IPS-20b (cell line): ENCODE measurements around the gene NFIL3.
"Not testable (repeated sequence)": the region's sequence is repeated elsewhere in the genome, so short reads cannot be mapped to it uniquely, and the experiment has no call there.

Experiments
- H3K27ac ChIP-seq: one replicate; pipeline ENCODE4 v1.5.1; 2013; ENCODE audit warnings: low read length
- H3K27me3 ChIP-seq: 2 replicates; pipeline ENCODE4 v1.6.1; 2013; ENCODE audit warnings: mild to moderate bottlenecking, low read length, inconsistent platforms; ENCODE audit not compliant: insufficient read depth
- H3K36me3 ChIP-seq: 2 replicates; pipeline ENCODE4 v1.6.1; 2013; ENCODE audit warnings: low read depth, mild to moderate bottlenecking, inconsistent platforms, low read length, moderate library complexity; ENCODE audit not compliant: insufficient read depth
- H3K4me1 ChIP-seq: 2 replicates; pipeline ENCODE4 v1.6.1; 2013; ENCODE audit warnings: mild to moderate bottlenecking, control low read depth, inconsistent platforms, low read length, moderate library complexity; ENCODE audit not compliant: insufficient read depth
- H3K4me3 ChIP-seq: 2 replicates; pipeline ENCODE4 v1.5.1; 2013; ENCODE audit warnings: mild to moderate bottlenecking, low read length, inconsistent platforms
- H3K9ac ChIP-seq: 2 replicates; pipeline ENCODE4 v1.6.1; 2013; ENCODE audit warnings: low read depth, mild to moderate bottlenecking, inconsistent platforms, low read length, moderate library complexity
- H3K9me3 ChIP-seq: 2 replicates; pipeline ENCODE4 v1.6.1; 2013; ENCODE audit warnings: mild to moderate bottlenecking, low read depth, low read length, inconsistent platforms; ENCODE audit not compliant: insufficient read depth

The NFIL3 gene

GRCh38 chr9:91386765-91387164 is 36.9 kb downstream of the NFIL3 start:
- Histone ChIP-seq H3K4me1 (no peaks in the 10 kb centered on the region), H3K36me3 (no peaks in the 10 kb centered on the region), H3K9me3 (no peaks in the 10 kb centered on the region), H3K9ac (no peak overlapping the region), H3K27ac (no peak overlapping the region), H3K4me3 (no peak overlapping the region), H3K27me3 (no peaks in the 10 kb centered on the region)

GRCh38 chr9:91384954-91385353 is 38.7 kb downstream of the NFIL3 start:
- no peaks in the 10 kb centered on the region for H3K9me3 ChIP-seq
- no peaks in the 10 kb centered on the region for H3K4me1 ChIP-seq
- H3K4me3 ChIP-seq: no peak overlapping the region
- no peak overlapping the region for H3K27ac ChIP-seq
- H3K36me3 ChIP-seq: no peaks in the 10 kb centered on the region
- H3K9ac ChIP-seq: no peak overlapping the region
- no peaks in the 10 kb centered on the region for H3K27me3 ChIP-seq

DNA sequence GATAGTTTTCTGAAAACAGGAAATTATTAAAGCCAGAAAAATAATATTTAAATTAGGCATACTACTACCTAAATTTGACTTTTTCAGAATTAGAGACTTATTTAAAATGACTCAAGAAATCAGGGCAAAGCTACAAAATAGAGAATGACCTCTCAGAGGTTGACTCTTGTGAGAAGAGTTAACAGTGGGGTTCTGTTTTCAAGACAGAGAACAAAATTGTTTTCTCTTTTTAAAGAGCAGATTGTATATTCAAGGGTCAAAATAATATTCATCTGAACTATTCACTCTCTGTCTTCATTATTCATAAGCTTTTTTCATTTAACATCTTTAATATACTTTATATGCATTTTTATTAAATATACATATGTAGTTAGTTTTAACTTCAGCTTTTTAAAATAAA is 40.1 kb downstream of the NFIL3 start:
- Histone ChIP-seq H3K4me1 (no peaks in the 10 kb centered on the region), H3K9ac (no peak overlapping the region), H3K27me3 (no peaks in the 10 kb centered on the region), H3K27ac (no peak overlapping the region), H3K36me3 (no peaks in the 10 kb centered on the region), H3K9me3 (no peaks in the 10 kb centered on the region), H3K4me3 (no peak overlapping the region)

DNA sequence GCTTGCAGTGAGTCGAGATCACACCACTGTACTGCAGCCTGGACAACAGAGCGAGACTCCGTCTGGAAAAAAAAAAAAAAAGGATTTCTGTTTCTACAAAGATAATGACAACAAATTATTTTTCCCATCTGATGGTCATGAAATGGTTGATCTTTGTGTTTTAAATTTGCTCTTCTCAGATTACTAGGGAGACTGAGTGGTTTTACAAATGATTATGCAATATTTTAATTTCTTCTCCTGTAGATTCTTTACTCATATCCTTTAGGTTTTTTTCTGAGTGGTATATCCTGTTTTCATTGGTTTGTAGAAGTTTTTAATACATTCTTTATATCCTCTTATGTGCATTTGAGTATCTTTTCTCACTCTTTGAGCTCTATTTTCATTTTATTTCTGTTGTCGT is 41.3 kb downstream of the NFIL3 start:
- H3K36me3 ChIP-seq: no peaks in the 10 kb centered on the region
- no peak overlapping the region for H3K4me3 ChIP-seq
- H3K4me1 ChIP-seq: no peaks in the 10 kb centered on the region
- H3K27me3 ChIP-seq: no peaks in the 10 kb centered on the region
- H3K9ac ChIP-seq: no peak overlapping the region
- no peaks in the 10 kb centered on the region for H3K9me3 ChIP-seq
- no peak overlapping the region for H3K27ac ChIP-seq

DNA sequence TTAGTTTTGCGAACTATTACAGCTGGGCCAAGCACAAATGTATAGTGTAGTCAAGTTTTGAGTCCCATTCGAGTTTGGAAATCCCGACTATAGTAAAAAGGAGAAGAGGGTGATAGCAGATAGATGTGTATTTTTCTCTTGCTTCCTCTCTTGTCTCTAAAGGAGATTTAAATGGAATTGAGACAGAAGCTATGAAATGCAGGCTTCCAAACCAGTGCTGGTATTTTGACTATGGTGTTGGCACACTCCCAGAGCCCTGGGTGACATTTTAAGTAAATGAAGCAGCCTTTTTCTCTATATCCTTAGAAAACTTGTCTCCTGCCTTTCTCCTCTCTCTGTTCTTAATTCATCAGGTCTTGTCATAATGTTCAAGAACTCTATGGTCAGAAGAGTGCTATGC is 44.2 kb downstream of the NFIL3 start:
- no peak overlapping the region for H3K27ac ChIP-seq
- no peaks in the 10 kb centered on the region for H3K9me3 ChIP-seq
- no peaks in the 10 kb centered on the region for H3K27me3 ChIP-seq
- H3K9ac ChIP-seq: no peak overlapping the region
- H3K4me1 ChIP-seq: no peaks in the 10 kb centered on the region
- no peaks in the 10 kb centered on the region for H3K36me3 ChIP-seq
- no peak overlapping the region for H3K4me3 ChIP-seq

- H3K27me3 ChIP-seq: no peaks in the 10 kb centered on the region
- no peak overlapping the region for H3K9ac ChIP-seq
- H3K4me1 ChIP-seq: no peaks in the 10 kb centered on the region
- H3K36me3 ChIP-seq: no peaks in the 10 kb centered on the region
- H3K4me3 ChIP-seq: no peak overlapping the region
- no peaks in the 10 kb centered on the region for H3K9me3 ChIP-seq
- H3K27ac ChIP-seq: no peak overlapping the region
These were observed 44.9 kb downstream of the NFIL3 start for GRCh38 chr9:91378695-91379127.

DNA sequence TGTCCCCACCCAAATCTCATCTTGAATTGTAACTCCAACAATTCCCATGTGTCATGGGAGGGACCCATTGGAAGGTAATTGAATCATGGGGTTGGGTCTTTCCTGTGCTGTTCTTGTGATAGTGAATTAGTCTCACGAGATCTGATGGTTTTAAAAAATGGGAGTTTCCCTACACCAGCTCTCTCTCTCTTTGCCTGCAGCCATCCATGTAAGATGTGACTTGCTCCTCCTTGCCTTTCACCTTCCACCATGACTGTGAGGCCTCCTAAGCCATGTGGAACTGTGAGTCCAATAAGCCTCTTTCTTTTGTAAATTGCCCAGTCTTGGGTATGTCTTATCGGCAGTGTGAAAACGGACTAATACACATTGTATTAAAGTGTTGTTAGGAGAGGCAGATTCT is 45.6 kb downstream of the NFIL3 start:
- H3K36me3 ChIP-seq, H3K27me3 ChIP-seq, H3K4me3 ChIP-seq, H3K9ac ChIP-seq, H3K27ac ChIP-seq, H3K9me3 ChIP-seq, H3K4me1 ChIP-seq: not testable (repeated sequence)

DNA sequence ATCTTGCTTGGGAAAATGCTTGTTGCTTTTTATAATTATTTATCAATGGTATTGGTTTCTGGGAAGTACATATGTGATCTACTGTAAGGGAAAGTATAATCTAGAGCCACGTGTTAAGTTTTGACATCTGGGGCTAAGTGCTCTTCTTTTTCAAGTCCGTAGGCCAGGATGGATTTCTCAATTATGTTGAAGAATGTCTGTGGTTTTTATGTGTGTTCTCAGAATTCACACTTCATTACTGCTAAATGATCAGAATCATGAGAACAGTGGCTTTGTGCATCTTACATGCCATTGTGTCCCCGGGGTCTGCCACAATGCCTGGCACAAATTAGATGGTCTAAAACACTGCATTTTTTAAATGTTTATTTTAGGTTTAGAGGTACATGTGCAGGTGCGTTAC is 47.4 kb downstream of the NFIL3 start:
- Histone ChIP-seq H3K9ac (no peak overlapping the region), H3K4me3 (no peak overlapping the region), H3K4me1 (no peaks in the 10 kb centered on the region), H3K36me3 (no peaks in the 10 kb centered on the region), H3K27ac (no peak overlapping the region), H3K9me3 (no peaks in the 10 kb centered on the region), H3K27me3 (no peaks in the 10 kb centered on the region)

DNA sequence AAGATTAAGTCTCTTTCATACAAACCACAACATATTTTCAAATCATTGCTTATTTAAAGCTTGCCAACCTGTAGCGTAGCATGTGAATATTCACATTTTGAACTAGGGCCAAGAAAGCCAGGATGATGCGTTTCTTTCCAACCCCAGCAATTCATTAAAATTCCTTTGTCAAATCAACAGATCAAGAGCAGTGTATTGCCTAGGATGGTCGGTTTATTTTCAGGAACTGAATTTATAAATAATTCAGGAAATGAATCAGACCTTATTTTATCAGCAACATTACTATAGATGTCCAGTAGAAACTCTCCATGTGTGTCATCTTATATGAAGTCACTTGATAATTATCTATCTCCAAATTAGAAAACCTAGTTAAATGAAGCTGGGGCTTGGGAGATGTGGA is 48.7 kb downstream of the NFIL3 start:
- H3K9me3 ChIP-seq: no peaks in the 10 kb centered on the region
- no peak overlapping the region for H3K9ac ChIP-seq
- H3K4me1 ChIP-seq: no peaks in the 10 kb centered on the region
- H3K4me3 ChIP-seq: no peak overlapping the region
- no peaks in the 10 kb centered on the region for H3K36me3 ChIP-seq
- no peaks in the 10 kb centered on the region for H3K27me3 ChIP-seq
- H3K27ac ChIP-seq: no peak overlapping the region

DNA sequence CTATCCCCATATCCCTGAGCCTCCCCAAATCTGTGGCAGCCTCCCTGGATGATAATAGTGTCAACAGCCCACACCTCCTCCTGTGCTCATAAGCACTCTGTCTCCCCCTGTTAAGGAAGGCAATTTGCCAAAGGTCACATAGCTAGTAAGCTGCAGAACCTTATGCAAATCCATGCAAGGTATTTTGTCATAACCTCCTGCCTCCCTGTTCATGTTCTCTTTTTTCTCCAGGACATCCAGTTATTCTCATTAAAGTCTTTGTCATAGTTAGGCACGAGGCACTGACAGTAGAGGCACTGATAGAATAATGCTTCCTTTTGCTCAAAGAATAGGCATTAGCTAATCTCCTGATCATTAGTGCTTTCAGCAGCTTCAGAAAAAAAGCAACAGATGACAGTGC is 51.7 kb downstream of the NFIL3 start:
- Histone ChIP-seq H3K4me1 (no peaks in the 10 kb centered on the region), H3K27ac (no peak overlapping the region), H3K4me3 (no peak overlapping the region), H3K27me3 (no peaks in the 10 kb centered on the region), H3K36me3 (no peaks in the 10 kb centered on the region), H3K9ac (no peak overlapping the region), H3K9me3 (no peaks in the 10 kb centered on the region)

DNA sequence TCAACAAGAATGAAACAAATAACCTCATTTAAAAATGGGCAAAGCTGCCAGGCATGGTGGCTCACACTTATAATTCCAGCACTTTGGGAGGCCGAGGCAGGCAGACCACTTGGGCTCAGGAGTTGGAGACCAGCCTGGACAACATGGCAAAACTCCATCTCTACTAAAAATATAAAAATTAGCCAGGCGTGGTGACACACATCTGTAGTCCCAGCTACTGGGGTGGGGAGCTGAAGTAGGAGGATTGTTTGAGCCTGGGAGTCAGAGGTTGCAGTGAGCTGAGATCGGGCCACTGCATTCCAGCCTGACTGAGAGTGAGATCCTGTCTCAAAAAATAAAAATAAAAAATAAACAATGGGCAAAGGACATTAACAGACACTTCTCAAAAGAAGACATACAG is 53.6 kb downstream of the NFIL3 start:
- H3K9ac ChIP-seq, H3K4me1 ChIP-seq, H3K27me3 ChIP-seq, H3K36me3 ChIP-seq, H3K4me3 ChIP-seq, H3K27ac ChIP-seq, H3K9me3 ChIP-seq: not testable (repeated sequence)

DNA sequence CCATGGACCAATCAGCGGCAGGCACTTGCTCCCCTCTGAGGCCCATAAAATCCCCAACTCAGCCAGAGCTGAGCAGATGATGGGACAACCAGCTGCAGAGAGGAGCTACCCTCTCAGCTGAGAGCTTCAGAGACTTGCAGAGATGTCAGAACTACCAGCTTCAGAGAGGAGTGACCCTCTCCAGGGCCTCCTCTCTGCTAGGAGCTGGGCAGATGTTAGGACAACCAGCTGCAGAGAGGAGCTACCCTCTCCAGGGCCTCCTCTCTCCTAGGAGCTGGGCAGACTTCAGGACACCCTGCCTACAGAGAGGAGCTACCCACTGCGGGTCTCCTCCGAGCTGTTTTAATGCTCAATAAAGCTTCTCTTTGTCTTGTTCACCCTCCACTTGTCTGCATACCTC is 58.9 kb downstream of the NFIL3 start:
- no peak overlapping the region for H3K27ac ChIP-seq
- H3K27me3 ChIP-seq: no peaks in the 10 kb centered on the region
- no peak overlapping the region for H3K9ac ChIP-seq
- H3K9me3 ChIP-seq: peaks cover 4% of the 10 kb centered on the region; the same call in 1 of the 2 replicates
- H3K4me3 ChIP-seq: no peak overlapping the region
- no peaks in the 10 kb centered on the region for H3K36me3 ChIP-seq
- peaks cover 7% of the 10 kb centered on the region for H3K4me1 ChIP-seq

DNA sequence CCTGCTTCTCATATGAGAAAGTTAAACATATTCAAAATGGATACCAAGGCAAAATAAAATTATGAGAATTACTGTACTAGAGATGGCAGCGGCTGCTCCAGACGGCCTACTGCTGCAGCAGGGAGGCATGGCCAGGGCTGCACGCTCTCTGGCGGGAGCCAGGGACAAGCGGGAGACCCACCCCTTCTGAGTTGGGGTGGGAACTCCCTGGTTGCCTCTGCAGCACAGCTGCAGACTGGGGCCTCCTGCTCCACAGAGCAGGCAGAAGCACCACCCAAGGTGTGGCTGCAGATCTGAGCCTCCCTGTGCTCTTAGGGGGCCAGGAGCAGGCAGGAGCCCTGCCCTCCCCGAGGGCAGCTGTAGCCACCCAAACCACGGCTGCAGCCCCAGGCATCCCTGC is 59.6 kb downstream of the NFIL3 start:
- H3K9ac ChIP-seq: no peak overlapping the region
- H3K27me3 ChIP-seq: no peaks in the 10 kb centered on the region
- peaks cover 11% of the 10 kb centered on the region for H3K4me1 ChIP-seq
- peaks cover 7% of the 10 kb centered on the region; the same call in 1 of the 2 replicates for H3K36me3 ChIP-seq
- no peak overlapping the region for H3K4me3 ChIP-seq
- H3K27ac ChIP-seq: no peak overlapping the region
- peaks cover 4% of the 10 kb centered on the region; the same call in 1 of the 2 replicates for H3K9me3 ChIP-seq
